Natural killer cell (primary cell): ENCODE measurements around the gene PADI6. TPM values are rescaled to one million over a fixed set of nuclear protein-coding genes. Genes with fewer than 3 reads are reported as not detected.

Source experiments
- ATAC-seq, 3 donors: fragments of 150-1000 bp in 2 of 3; fragments of 200-7000 bp in 1 of 3; cut with Tn5 transposase; 1 replicate in 1 of 3; 2 replicates in 2 of 3; pipeline ENCODE4 v1.10.0; 2021; ENCODE audit warnings: mild to moderate bottlenecking in 2 of 3, moderate library complexity in 2 of 3
- DNase-seq, 2 donors: peaks; one replicate each; pipeline versions ENCODE4 v3.0.0 to v3.0.0-alpha.2; 2013 to 2021; ENCODE audit warnings: mixed read lengths in 1 of 2
- H3K27ac ChIP-seq: one replicate; pipeline ENCODE4 v1.5.1; 2013; ENCODE audit warnings: mild to moderate bottlenecking, low read length
- H3K27me3 ChIP-seq: one replicate; pipeline ENCODE4 v1.6.1; 2013; ENCODE audit warnings: low read length; ENCODE audit not compliant: control insufficient read depth, insufficient read depth
- H3K36me3 ChIP-seq: one replicate; pipeline ENCODE4 v1.6.1; 2013; ENCODE audit warnings: low read length; ENCODE audit not compliant: control insufficient read depth, insufficient read depth
- H3K4me1 ChIP-seq: one replicate; pipeline ENCODE4 v1.6.1; 2013; ENCODE audit warnings: low read length; ENCODE audit not compliant: control insufficient read depth, insufficient read depth
- H3K4me3 ChIP-seq: one replicate; pipeline ENCODE4 v1.5.1; 2013; ENCODE audit warnings: low read length
- H3K9me3 ChIP-seq: one replicate; pipeline ENCODE4 v1.6.1; 2013; ENCODE audit warnings: low read length; ENCODE audit not compliant: control insufficient read depth, insufficient read depth
- H3K27ac Mint-ChIP-seq, 2 donors: one replicate each; pipeline ENCODE4 v1.8.0; 2022; ENCODE audit warnings: mild to moderate bottlenecking in 2 of 2, mixed read lengths in 2 of 2, moderate library complexity in 1 of 2
- H3K27me3 Mint-ChIP-seq, 2 donors: one replicate each; pipeline ENCODE4 v1.8.0; 2022; ENCODE audit warnings: low read depth in 2 of 2, mixed read lengths in 2 of 2
- H3K36me3 Mint-ChIP-seq: one replicate; pipeline ENCODE4 v1.8.0; 2022; ENCODE audit warnings: mixed read lengths
- H3K4me1 Mint-ChIP-seq, 2 donors: one replicate each; pipeline ENCODE4 v1.8.0; 2022; ENCODE audit warnings: mixed read lengths in 2 of 2
- H3K4me3 Mint-ChIP-seq: one replicate; pipeline ENCODE4 v1.8.0; 2022; ENCODE audit warnings: mild to moderate bottlenecking, moderate library complexity, mixed read lengths
- H3K9me3 Mint-ChIP-seq, 2 donors: one replicate each; pipeline ENCODE4 v1.8.0; 2022; ENCODE audit warnings: mixed read lengths in 2 of 2
- WGBS: methylation state at CpG from one replicate; pipeline ENCODE4 v1.1.7; 2013; ENCODE audit warnings: missing lambda C conversion rate; ENCODE audit not compliant: insufficient coverage; 5-methylcytosine and 5-hydroxymethylcytosine counted together
- intact Hi-C: fragments of 100-400 bp; cut with micrococcal nuclease; formaldehyde crosslinking; loops from one replicate; pipeline ENCODE4 v1.14.2; 2022
- total RNA-seq, 4 donors: library from RNA; stranded (reverse); fragments of 120-200 nt in 1 of 4; gene quantifications; one replicate each; pipeline versions ENCODE4 v1.2.3 to v1.2.4, GENCODE V29; 2013 to 2022
- TF ChIP-seq, protein P1 (sequence below): fragments of 200-600 bp; IDR thresholded peaks from one replicate; pipeline ENCODE4 v1.8.0; 2022; ENCODE audit warnings: antibody characterized with exemption

PADI6 gene
- total RNA-seq, 3 donors from 2014 or later (not counting 1 experiment from before 2014, with no cell fraction given) = not detected

DNA sequence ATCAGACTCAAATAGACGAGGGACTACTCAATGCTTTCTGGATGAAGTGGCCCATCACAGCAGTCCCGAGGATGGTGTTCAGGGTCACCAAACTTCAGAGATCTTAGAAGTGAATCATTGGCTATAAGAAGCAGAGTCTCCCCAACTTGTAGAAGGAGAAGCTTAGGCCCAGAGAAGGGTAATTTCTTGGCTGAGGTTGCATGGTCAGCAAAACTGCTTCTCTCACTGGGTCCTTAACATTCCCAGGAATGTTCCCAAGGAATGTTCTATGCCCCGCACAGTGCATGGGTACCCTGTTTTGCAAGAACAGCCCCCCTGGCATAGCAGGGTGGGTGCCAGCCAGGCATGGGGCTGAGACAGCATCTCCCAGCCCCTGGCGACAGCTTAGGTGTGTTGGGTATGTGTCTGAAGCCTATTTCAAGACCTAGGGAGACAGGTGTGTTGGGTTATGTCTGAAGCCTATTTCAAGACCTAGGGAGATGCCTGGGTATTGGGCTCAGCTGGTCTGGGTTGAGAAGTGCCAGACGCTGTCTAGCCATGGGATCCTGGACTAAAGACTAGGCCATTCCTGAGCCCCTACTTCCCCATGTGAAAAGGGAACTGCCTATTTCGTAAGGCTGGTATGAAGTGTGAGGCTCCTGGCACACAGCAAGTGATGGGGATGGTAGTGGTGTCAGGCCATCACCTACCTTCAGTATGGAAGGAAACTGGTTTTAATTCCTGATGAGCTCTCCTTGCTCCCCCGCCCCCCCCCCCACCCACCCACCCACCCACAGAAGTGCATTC is 26.1 kb downstream of the PADI6 start:
- Histone ChIP-seq H3K27me3 (no peaks in the 10 kb centered on the region), H3K36me3 (no peaks in the 10 kb centered on the region), H3K4me1 (no peaks in the 10 kb centered on the region), H3K27ac (no peak overlapping the region), H3K9me3 (no peaks in the 10 kb centered on the region), H3K4me3 (no peak overlapping the region)
- Mint-ChIP-seq H3K4me3 (no peak overlapping the region), H3K9me3 (no peaks in the 10 kb centered on the region), H3K27ac (no peak overlapping the region), H3K4me1 (peaks cover 0 to 2% of the 10 kb centered on the region in 2 donors), H3K36me3 (no peaks in the 10 kb centered on the region), H3K27me3 (no peaks in the 10 kb centered on the region)
- TF ChIP-seq, protein P1, sequence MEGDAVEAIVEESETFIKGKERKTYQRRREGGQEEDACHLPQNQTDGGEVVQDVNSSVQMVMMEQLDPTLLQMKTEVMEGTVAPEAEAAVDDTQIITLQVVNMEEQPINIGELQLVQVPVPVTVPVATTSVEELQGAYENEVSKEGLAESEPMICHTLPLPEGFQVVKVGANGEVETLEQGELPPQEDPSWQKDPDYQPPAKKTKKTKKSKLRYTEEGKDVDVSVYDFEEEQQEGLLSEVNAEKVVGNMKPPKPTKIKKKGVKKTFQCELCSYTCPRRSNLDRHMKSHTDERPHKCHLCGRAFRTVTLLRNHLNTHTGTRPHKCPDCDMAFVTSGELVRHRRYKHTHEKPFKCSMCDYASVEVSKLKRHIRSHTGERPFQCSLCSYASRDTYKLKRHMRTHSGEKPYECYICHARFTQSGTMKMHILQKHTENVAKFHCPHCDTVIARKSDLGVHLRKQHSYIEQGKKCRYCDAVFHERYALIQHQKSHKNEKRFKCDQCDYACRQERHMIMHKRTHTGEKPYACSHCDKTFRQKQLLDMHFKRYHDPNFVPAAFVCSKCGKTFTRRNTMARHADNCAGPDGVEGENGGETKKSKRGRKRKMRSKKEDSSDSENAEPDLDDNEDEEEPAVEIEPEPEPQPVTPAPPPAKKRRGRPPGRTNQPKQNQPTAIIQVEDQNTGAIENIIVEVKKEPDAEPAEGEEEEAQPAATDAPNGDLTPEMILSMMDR = no peak
- DNase-seq = no peak
- no peak for ATAC-seq
- intact Hi-C loops = no loop called here
- 91% methylated on average over 6 of the region's 7 CpGs for WGBS

DNA sequence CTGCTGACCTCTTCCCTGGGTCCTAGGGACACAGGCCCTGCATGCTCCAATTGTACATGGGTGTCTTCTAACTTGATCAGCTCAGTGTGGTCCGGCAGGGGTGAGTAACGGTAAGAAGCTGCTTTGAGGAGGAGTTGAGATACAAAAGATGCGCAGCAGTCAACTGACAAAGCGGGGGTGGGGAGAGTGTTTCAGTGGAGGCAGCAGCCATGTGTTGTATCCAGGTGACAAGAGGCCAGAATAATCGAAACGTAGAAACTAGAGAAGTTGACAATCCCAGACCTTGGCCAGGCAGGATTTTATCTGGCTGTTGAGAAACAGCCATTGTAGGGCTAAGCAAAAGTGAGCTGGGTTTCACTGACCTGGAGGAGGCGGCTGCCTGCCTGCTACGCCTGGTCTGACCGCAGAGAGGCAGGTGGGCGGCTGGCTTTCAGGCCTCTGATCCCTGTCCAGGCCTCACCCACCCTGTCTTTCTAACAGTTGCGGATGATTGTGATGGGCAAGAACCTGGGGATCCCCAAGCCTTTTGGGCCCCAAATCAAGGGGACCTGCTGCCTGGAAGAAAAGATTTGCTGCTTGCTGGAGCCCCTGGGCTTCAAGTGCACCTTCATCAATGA is 28.8 kb downstream of the PADI6 start:
- H3K36me3 Mint-ChIP-seq = no peaks in the 10 kb centered on the region
- no peak overlapping the region for H3K4me3 Mint-ChIP-seq
- intact Hi-C loops = no loop called here
- Histone ChIP-seq H3K4me3 (no peak overlapping the region), H3K27me3 (no peaks in the 10 kb centered on the region), H3K4me1 (no peaks in the 10 kb centered on the region), H3K36me3 (no peaks in the 10 kb centered on the region), H3K27ac (no peak overlapping the region), H3K9me3 (no peaks in the 10 kb centered on the region)
- no peaks in the 10 kb centered on the region for H3K27me3 Mint-ChIP-seq
- TF ChIP-seq, protein P1 = no peak
- no peak overlapping the region for H3K27ac Mint-ChIP-seq
- no peaks in the 10 kb centered on the region for H3K4me1 Mint-ChIP-seq
- DNase-seq (no peak), ATAC-seq (no peak)
- WGBS = 94% methylated on average over 11 of the region's 11 CpGs
- H3K9me3 Mint-ChIP-seq = no peaks in the 10 kb centered on the region

DNA sequence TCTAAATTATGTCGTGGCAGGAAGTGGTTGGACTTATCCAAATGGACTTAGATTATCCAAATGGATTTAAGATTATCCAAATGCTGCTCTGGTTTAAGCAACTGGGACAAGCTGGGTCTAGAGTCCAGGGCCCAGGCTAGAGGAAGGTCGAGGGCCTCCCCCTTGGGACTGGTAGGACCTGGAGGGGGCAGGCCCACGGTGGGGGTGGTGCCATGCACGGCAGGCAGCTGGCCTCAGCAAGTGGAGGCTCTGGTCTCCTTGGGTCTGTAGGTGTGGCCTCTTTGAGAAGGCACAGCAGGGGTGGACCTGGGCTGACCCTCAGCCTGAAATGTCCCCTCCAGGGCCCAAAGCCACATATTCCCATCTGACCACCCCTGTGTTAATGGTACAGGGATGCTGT is 29.8 kb downstream of the PADI6 start:
- Mint-ChIP-seq H3K27ac (no peak overlapping the region), H3K4me1 (peaks cover 3 to 4% of the 10 kb centered on the region in 2 donors), H3K4me3 (no peak overlapping the region), H3K9me3 (no peaks in the 10 kb centered on the region), H3K36me3 (no peaks in the 10 kb centered on the region), H3K27me3 (no peaks in the 10 kb centered on the region)
- TF ChIP-seq, protein P1 = no peak
- no peak for ATAC-seq
- intact Hi-C loops = no loop called here
- Histone ChIP-seq H3K4me3 (no peak overlapping the region), H3K36me3 (no peaks in the 10 kb centered on the region), H3K9me3 (no peaks in the 10 kb centered on the region), H3K4me1 (no peaks in the 10 kb centered on the region), H3K27me3 (no peaks in the 10 kb centered on the region), H3K27ac (no peak overlapping the region)
- 90% methylated on average over 4 of the region's 4 CpGs for WGBS
- DNase-seq = no peak
